Adrenal gland (tissue), 12 donors: ENCODE data around the gene SETD3. TPM values are rescaled to one million over a fixed set of nuclear protein-coding genes. Genes with fewer than 3 reads are reported as not detected.

Experiments
- DNase-seq, 7 donors: peaks; one replicate each; pipeline ENCODE4 v3.0.0-alpha.2; 2019 to 2020
- H3K27ac ChIP-seq, 5 donors: fragments of 200-600 bp; sonication (generic) in 4 of 5; 1 replicate in 3 of 5; 2 replicates in 2 of 5; pipeline versions ENCODE4 v1.5.1 to v1.8.0; 2016 to 2020; ENCODE audit warnings: mild to moderate bottlenecking in 1 of 5
- H3K27me3 ChIP-seq: fragments of 200-600 bp; 2 replicates; pipeline ENCODE4 v1.8.0; 2021
- H3K36me3 ChIP-seq, 2 donors: fragments of 200-600 bp; replicated peaks in 1 of 2; 1 replicate in 1 of 2; 2 replicates in 1 of 2; pipeline versions ENCODE4 v1.5.1 to v1.8.0; 2018 to 2022
- H3K4me1 ChIP-seq, 2 donors: fragments of 200-600 bp; replicated peaks in 1 of 2; 1 replicate in 1 of 2; 2 replicates in 1 of 2; pipeline versions ENCODE4 v1.5.1 to v1.8.0; 2018 to 2021
- H3K4me3 ChIP-seq, 4 donors: fragments of 200-600 bp; sonication (generic) in 3 of 4; one replicate each; pipeline ENCODE4 v1.5.1; 2016 to 2018
- H3K9me3 ChIP-seq, 3 donors: fragments of 200-600 bp; sonication (generic) in 1 of 3; replicated peaks in 1 of 3; 1 replicate in 2 of 3; 2 replicates in 1 of 3; pipeline versions ENCODE4 v1.5.1 to v1.8.0; 2016 to 2021
- CTCF ChIP-seq, 6 experiments: fragments of 450-650 bp in 4 of 6; fragments of 200-600 bp in 2 of 6; sonication (generic) in 1 of 6; IDR thresholded peaks; 1 replicate in 5 of 6; 2 replicates in 1 of 6; pipeline versions ENCODE4 v1.5.1 to v1.8.0; 2016 to 2021; ENCODE audit warnings: antibody characterized with exemption in 6 of 6, mild to moderate bottlenecking in 2 of 6, moderate library complexity in 1 of 6
- POLR2A ChIP-seq, 2 donors: fragments of 450-650 bp; IDR thresholded peaks; one replicate each; pipeline ENCODE4 v1.6.1; 2017; ENCODE audit warnings: antibody characterized with exemption in 2 of 2, mild to moderate bottlenecking in 2 of 2, moderate library complexity in 1 of 2
- WGBS, 4 donors: extraction: QIAGEN DNeasy Blood & Tissue Kit in 2 of 4; methylation state at CpG; one replicate each; pipeline versions ENCODE4 v1.1.5 to v1.1.7; 2013 to 2017; 5-methylcytosine and 5-hydroxymethylcytosine counted together
- intact Hi-C, 2 donors: fragments of 100-400 bp; cut with DNase I; formaldehyde crosslinking; loops; one replicate each; pipeline versions ENCODE4 v1.14.1 to v1.15.0; 2022 to 2023
- polyA plus RNA-seq, 3 donors: library from polyadenylated mRNA; stranded (reverse); fragments of 200-250 nt in 2 of 3; fragments of 350-450 nt in 1 of 3; fragmentation: Illumina TruSeq in 1 of 3; extraction: RNeasy Lipid Tissue Mini Kit (QIAGEN cat#74804) in 1 of 3; gene quantifications; one replicate each; pipeline ENCODE4 v1.2.3, GENCODE V29; 2013 to 2014
- total RNA-seq, 9 donors: library from RNA; depleted of rRNA in 4 of 9; stranded (reverse); fragments of >200 nt in 4 of 9; fragments of 120-200 nt in 1 of 9; fragmentation: NEBNext Ultra II Directional in 1 of 9; extraction: Animal tissue kit (Norgen Biotek cat#: 25700) in 1 of 9; gene quantifications; one replicate each; pipeline versions ENCODE4 v1.1.0 to v1.2.4, GENCODE V29; 2013 to 2023
- donor health status: healthy with polysubstance abuse.
- donor health status: Bipolar disorder and iron deficiency.
- donor health status: DM: yes; HTN: yes; CAD: no.
- donor health status: DM: no; HTN: no; CAD: no.
- donor health status: DM: no; HTN: no; CAD: no.
- donor health status: DM: yes; HTN: yes; CAD: no.

Gene SETD3
- total and polyA plus RNA-seq, 12 donors = 23.1 to 58.6 (median 44.3) TPM

- Histone ChIP-seq H3K4me1 (no peaks in the 10 kb centered on the region), H3K9me3 (no peaks in the 10 kb centered on the region), H3K36me3 (peaks cover 0 to 13% of the 10 kb centered on the region in 2 donors), H3K27ac (no peak overlapping the region), H3K4me3 (no peak overlapping the region), H3K27me3 (no peaks in the 10 kb centered on the region)
- no peak for DNase-seq
- intact Hi-C loops = no loop called here
- TF ChIP-seq CTCF (IDR thresholded peaks at IDR 0.05) = no peak
- no peak for TF ChIP-seq POLR2A (IDR thresholded peaks at IDR 0.05)
- WGBS, 4 donors = 89 to 96% (median 94%) methylated on average over 14 of the region's 14 CpGs
These were observed 40.4 kb downstream of the SETD3 start for GRCh38 chr14:99440278-99440677.

GRCh38 chr14:99437706-99438105 is 43.0 kb downstream of the SETD3 start:
- Histone ChIP-seq H3K27ac (no peak overlapping the region), H3K36me3 (peaks cover 0 to 13% of the 10 kb centered on the region in 2 donors), H3K27me3 (no peaks in the 10 kb centered on the region), H3K9me3 (no peaks in the 10 kb centered on the region), H3K4me1 (no peaks in the 10 kb centered on the region), H3K4me3 (no peak overlapping the region)
- intact Hi-C loops = no loop called here
- no peak for DNase-seq
- 64 to 94% (median 80%) methylated on average over 3 of the region's 3 CpGs for WGBS, 4 donors
- TF ChIP-seq POLR2A (IDR thresholded peaks at IDR 0.05) (no peak), CTCF (IDR thresholded peaks at IDR 0.05) (no peak)

DNA sequence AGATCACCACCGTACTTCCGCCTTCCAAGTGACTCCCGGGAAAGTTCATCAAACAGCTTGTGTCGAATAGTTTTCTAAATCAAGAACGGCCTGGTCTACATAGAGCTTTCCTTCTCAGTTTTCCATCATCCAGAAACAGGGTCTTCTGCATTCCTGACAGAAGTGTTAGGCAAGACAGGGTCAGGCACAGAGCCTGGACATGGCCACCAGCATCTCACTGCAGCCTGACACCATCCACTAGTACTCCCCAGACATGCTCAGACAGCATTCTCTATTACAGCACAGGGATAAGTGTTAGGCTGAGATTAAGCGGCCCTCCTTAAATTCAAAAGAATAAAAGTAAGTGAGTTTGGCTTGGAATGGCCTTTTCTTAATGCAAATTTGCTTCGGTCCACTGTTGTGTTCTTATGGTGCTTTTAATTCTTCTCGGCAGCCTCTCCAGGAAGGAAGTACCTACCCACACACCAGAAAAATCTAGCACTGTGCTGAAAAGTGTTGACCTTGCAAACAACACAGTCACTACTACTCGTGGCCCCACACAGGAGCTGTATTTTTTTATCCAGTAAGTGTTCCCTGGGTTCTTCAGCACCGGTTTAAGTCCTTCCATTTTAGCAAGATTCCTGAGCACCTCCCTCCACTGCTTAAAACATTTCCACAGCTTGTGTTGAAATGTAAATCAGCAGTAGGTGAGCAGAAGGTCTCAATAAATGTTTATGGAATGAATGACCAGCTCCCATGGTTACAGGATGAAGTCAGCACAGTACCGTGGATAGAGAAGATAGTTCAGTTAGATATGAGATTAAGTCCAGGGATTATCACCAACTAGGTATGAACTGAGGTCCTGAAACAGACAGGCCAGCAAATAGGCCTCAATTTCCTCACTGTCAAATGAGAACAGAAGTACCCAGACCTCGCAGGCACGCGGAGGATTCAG is 44.1 kb downstream of the SETD3 start:
- intact Hi-C loops = no loop called here
- peaks cover 4% of the 10 kb centered on the region in 2 donors for H3K4me1 ChIP-seq
- H3K4me3 ChIP-seq = no peak overlapping the region
- TF ChIP-seq CTCF (IDR thresholded peaks at IDR 0.05) = no peak
- TF ChIP-seq POLR2A (IDR thresholded peaks at IDR 0.05) = no peak
- peak overlapping the region in 1 of 5 donors; percentile 11 for H3K27ac ChIP-seq
- no peaks in the 10 kb centered on the region for H3K9me3 ChIP-seq
- H3K36me3 ChIP-seq = peaks cover 0 to 13% of the 10 kb centered on the region in 2 donors
- 83 to 84% (median 83%) methylated on average over 14 of the region's 14 CpGs for WGBS, 4 donors
- no peak for DNase-seq
- no peaks in the 10 kb centered on the region for H3K27me3 ChIP-seq

DNA sequence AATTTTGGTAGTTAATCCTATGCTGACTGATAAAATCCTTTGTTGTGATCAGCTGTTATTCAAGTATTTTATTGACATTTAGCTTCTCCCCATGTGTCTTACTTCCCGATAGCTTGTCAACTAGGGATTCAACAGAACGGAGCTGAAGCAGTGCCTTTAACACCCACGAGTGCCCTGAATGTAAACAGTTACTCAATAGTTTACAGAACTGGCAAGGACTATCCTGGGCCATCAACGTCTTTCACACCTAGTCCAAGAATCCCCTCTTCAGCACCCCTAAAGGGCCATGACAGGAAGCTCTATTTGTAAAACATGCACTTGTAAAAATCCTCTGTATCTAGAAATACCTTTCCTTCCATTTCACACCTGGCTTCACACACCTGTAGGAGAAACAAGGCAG is 45.3 kb downstream of the SETD3 start:
- Histone ChIP-seq H3K4me1 (peaks cover 4% of the 10 kb centered on the region in 2 donors), H3K36me3 (peaks cover 0 to 13% of the 10 kb centered on the region in 2 donors), H3K4me3 (no peak overlapping the region), H3K9me3 (no peaks in the 10 kb centered on the region), H3K27ac (no peak overlapping the region), H3K27me3 (no peaks in the 10 kb centered on the region)
- WGBS, 4 donors = 87 to 91% (median 88%) methylated on average over 4 of the region's 4 CpGs
- TF ChIP-seq POLR2A (IDR thresholded peaks at IDR 0.05) = no peak
- no peak for TF ChIP-seq CTCF (IDR thresholded peaks at IDR 0.05)
- intact Hi-C loops = no loop called here
- DNase-seq = no peak
